Testis (tissue), 2 donors: ENCODE measurements around the gene NMNAT3.

Source experiments
- CTCF ChIP-seq, 3 experiments: fragments of 450-650 bp in 2 of 3; fragments of 200-600 bp in 1 of 3; sonication (generic) in 1 of 3; IDR thresholded peaks; one replicate each; pipeline ENCODE4 v1.5.1; 2016 to 2019; ENCODE audit warnings: antibody characterized with exemption in 3 of 3, mild to moderate bottlenecking in 2 of 3, moderate library complexity in 1 of 3
- POLR2A ChIP-seq: fragments of 450-650 bp; IDR thresholded peaks from one replicate; pipeline ENCODE4 v1.6.1; 2017; ENCODE audit warnings: antibody characterized with exemption, mild to moderate bottlenecking, moderate library complexity

- no peak for TF ChIP-seq CTCF (IDR thresholded peaks at IDR 0.05)
- TF ChIP-seq POLR2A = no peak
These were observed 23.0 kb downstream of the NMNAT3 start for GRCh38 chr3:139654637-139655365.
